Measurements from ENCODE around the gene GNB3. TPM values are rescaled to one million over a fixed set of nuclear protein-coding genes. Genes with fewer than 3 reads are reported as not detected.

GNB3 gene
- total and polyA plus RNA-seq, 2 donors (not counting 3 experiments of a cell fraction or from before 2014, with no cell fraction given) = 9.4 to 12.0 TPM

DNA sequence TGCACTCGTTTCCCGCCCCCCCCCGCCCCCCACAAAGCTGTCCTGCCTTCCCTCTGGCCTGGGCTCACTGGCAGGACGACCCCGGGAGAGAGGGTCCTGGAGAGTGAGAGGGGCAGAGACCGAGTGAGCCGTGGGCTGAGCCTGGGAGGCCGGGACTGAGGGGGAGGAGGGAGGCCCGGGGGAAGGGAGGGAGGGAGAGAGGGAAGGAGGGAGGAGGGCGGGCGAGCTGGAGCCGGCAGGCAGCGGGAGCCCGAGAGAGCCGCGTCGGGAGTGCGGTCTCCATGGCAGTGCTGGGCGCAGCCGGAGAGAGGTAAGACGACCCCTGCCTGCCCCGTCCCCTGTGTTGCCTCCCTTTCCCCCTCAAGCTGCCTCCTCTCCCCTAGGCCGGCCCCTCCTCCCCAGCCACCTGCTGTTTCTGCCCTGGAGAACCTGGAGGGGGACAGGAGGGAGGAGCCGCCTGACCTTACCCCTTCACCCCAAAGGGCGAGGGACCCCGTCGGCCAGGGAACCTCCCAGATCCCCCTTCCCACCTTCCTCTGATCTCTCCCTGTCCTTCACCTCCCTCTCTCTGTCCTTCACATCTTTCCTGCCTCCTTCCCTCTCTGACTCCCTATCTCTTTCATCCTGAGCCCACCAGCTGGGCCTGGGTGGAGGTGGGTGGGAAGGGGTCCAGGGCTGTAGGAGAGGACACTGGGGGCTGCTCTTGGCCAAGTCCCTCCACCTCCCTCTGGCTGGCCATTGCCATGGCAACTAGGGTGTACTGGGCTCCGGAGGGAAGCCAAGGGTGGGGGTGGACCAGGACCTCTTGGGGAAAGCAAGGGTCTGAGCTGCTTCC lies 18.9 kb upstream of the GNB3 start, which contains the start of gene GPR162:
TSS of gene GPR162 (plus strand) at position 231 of the 835 bp plus-strand sequence. CDS start 2,078 bp downstream, outside the sequence.
- CTCF ChIA-PET = interaction anchor here (0.7 to 12.0 kb wide), 8 partner anchors 9 to 203 kb away, joined by 3 to 148 read pairs (median 5); partner anchors contain the start of genes MLF2 and PTMS
- H3K4me1 ChIP-seq (ENCODE audit: control insufficient read depth, extremely low read depth, insufficient read depth, low read length) = peaks cover 19% of the 10 kb centered on the region
- TF ChIP-seq EZH2 (IDR thresholded peaks at IDR 0.05; ENCODE audit: borderline replicate concordance, low read depth, low read length, severe bottlenecking) (no peak), POLR2A (IDR thresholded peaks at IDR 0.05; ENCODE audit: low read depth, low read length) (no peak), MYC (IDR thresholded peaks at IDR 0.05; ENCODE audit: low read depth, low read length) (no peak), JUN (IDR thresholded peaks at IDR 0.05; ENCODE audit: borderline replicate concordance, insufficient read depth, insufficient read length, low read depth) (no peak), FOS (IDR thresholded peaks at IDR 0.05; ENCODE audit: borderline replicate concordance, insufficient read depth, low read length) (no peak), POLR2AphosphoS5 (IDR thresholded peaks at IDR 0.05; ENCODE audit: insufficient read depth, low read depth, low read length) (no peak), GATA2 (IDR thresholded peaks at IDR 0.05; ENCODE audit: insufficient read depth, insufficient read length, low read depth, low read length) (no peak)
- TF ChIP-seq, protein P1, sequence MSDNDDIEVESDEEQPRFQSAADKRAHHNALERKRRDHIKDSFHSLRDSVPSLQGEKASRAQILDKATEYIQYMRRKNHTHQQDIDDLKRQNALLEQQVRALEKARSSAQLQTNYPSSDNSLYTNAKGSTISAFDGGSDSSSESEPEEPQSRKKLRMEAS (IDR thresholded peaks at IDR 0.05; ENCODE audit: insufficient read depth, insufficient read length) = no peak
- TF ChIP-seq, protein P2, sequence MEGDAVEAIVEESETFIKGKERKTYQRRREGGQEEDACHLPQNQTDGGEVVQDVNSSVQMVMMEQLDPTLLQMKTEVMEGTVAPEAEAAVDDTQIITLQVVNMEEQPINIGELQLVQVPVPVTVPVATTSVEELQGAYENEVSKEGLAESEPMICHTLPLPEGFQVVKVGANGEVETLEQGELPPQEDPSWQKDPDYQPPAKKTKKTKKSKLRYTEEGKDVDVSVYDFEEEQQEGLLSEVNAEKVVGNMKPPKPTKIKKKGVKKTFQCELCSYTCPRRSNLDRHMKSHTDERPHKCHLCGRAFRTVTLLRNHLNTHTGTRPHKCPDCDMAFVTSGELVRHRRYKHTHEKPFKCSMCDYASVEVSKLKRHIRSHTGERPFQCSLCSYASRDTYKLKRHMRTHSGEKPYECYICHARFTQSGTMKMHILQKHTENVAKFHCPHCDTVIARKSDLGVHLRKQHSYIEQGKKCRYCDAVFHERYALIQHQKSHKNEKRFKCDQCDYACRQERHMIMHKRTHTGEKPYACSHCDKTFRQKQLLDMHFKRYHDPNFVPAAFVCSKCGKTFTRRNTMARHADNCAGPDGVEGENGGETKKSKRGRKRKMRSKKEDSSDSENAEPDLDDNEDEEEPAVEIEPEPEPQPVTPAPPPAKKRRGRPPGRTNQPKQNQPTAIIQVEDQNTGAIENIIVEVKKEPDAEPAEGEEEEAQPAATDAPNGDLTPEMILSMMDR (IDR thresholded peaks at IDR 0.05; ENCODE audit: extremely low read depth in 1 of 2, insufficient read depth in 1 of 2, low read depth in 1 of 2, low read length in 2 of 2) = no peak

More for the DNA sequence above, 18.9 kb upstream of the GNB3 start, which contains the start of gene GPR162:
- Histone ChIP-seq H3K4me3 (replicated peaks in 1 of 3; ENCODE audit: insufficient read depth in 1 of 3, low read depth in 1 of 3, low read length in 3 of 3) (peak within 1 kb of the TSS in 1 of 3 experiments; percentile 55), H3K27ac (ENCODE audit: insufficient read depth, low read depth, low read length) (no peak within 1 kb of the TSS), H3K27me3 (ENCODE audit: control insufficient read depth in 2 of 2, insufficient read depth in 2 of 2, low read length in 2 of 2) (peaks cover 3% of the 10 kb centered on the region in 2 experiments), H3K9me3 (replicated peaks; ENCODE audit: control insufficient read depth, insufficient read depth, low read length) (no peaks in the 10 kb centered on the region), H4K20me1 (replicated peaks; ENCODE audit: control insufficient read depth, extremely low read depth, insufficient read depth, low read length) (no peaks in the 10 kb centered on the region), H3K79me2 (ENCODE audit: control insufficient read depth, insufficient read depth, low read length) (no peaks in the 10 kb centered on the region), H3K9ac (replicated peaks; ENCODE audit: extremely low read depth, insufficient read depth, low read length) (no peak within 1 kb of the TSS), H3K9me1 (replicated peaks; ENCODE audit: control insufficient read depth, extremely low read depth, insufficient read depth, low read length) (no peaks in the 10 kb centered on the region), H3K36me3 (ENCODE audit: control insufficient read depth in 2 of 2, extremely low read depth in 1 of 2, insufficient read depth in 2 of 2, low read length in 2 of 2) (no peaks in the 10 kb centered on the region), H2AFZ (ENCODE audit: low read depth, low read length) (peak within 1 kb of the TSS; percentile 60), H3K4me2 (ENCODE audit: insufficient read depth, low read length) (peak within 1 kb of the TSS; percentile 39)
- POLR2A ChIA-PET = interaction anchor here (0.6 to 1.7 kb wide), 5 partner anchors 55 to 177 kb away, joined by 3 to 15 read pairs (median 4); partner anchors contain the start of genes MLF2 and PTMS
- dilution Hi-C loops (cut with MboI; ENCODE audit: extremely low pct_ligation_motif_present, low sequenced_read_pairs) (no loop called here), intact Hi-C loops (cut with micrococcal nuclease) (no loop called here)
- FAIRE-seq (no peak), DNase-seq (ENCODE audit: low read depth, low spot score) (no peak)
- BruUV-seq (replicated peaks) = no TSS peak

All from endothelial cell of umbilical vein (primary cell).